SK-N-SH (cell line): Measurements from ENCODE around the gene DCP2. TPM values are rescaled to one million over a fixed set of nuclear protein-coding genes. Genes with fewer than 3 reads are reported as not detected.
A peak's percentile ranks its signal among the peaks of the same experiment; 100 is the strongest.

ENCODE experiments used
- CTCF ChIA-PET: fragments of 300-600, 350-600 bp; formaldehyde crosslinking; extraction: SDS; loops from one replicate; lab custom pipeline; 2021; lab: Yijun Ruan, JAX
- POLR2A ChIA-PET: fragments of 350-600 bp; sonication (Branson Sonifier 250); formaldehyde crosslinking; extraction: SDS; loops from one replicate; lab custom pipeline; 2020; ENCODE audit warnings: antibody characterized with exemption, inconsistent platforms; lab: Yijun Ruan, JAX
- DNase-seq: peaks from one replicate; pipeline ENCODE4 v3.0.0; 2012
- H2AFZ ChIP-seq: fragments of 200-600 bp; sonication (generic); 2 replicates; pipeline ENCODE4 v1.8.1; 2016; ENCODE audit warnings: antibody characterized with exemption, mild to moderate bottlenecking, low read depth
- H3F3A ChIP-seq: fragments of 200-600 bp; sonication (generic); replicated peaks from 2 replicates; pipeline ENCODE3; 2016; ENCODE audit warnings: antibody characterized with exemption, mild to moderate bottlenecking; ENCODE audit not compliant: insufficient read depth
- H3K27ac ChIP-seq, 2 experiments: fragments of 200-500 bp in 1 of 2; fragments of 200-600 bp in 1 of 2; sonication (Bioruptor generic) in 1 of 2; sonication (generic), shearing (Covaris generic) in 1 of 2; 2 replicates each; pipeline versions ENCODE4 v1.5.1 to v1.6.1; 2014 to 2016; ENCODE audit warnings: low read depth in 2 of 2, inconsistent platforms in 1 of 2, low read length in 1 of 2, mild to moderate bottlenecking in 1 of 2, mixed read lengths in 1 of 2
- H3K27me3 ChIP-seq: fragments of 200-600 bp; sonication (generic), shearing (Covaris generic); 2 replicates; pipeline ENCODE4 v1.6.1; 2016; ENCODE audit warnings: mixed run types; ENCODE audit not compliant: insufficient read depth
- H3K36me3 ChIP-seq, 2 experiments: fragments of 200-500 bp in 1 of 2; fragments of 200-600 bp in 1 of 2; sonication (Bioruptor generic) in 1 of 2; sonication (generic) in 1 of 2; replicated peaks in 1 of 2; 2 replicates each; pipeline versions ENCODE3 to v1.5.1; 2014 to 2016; ENCODE audit warnings: low read length in 1 of 2, mild to moderate bottlenecking in 1 of 2; ENCODE audit not compliant: insufficient read depth in 2 of 2, control insufficient read depth in 1 of 2
- H3K4me1 ChIP-seq, 2 experiments: fragments of 200-500 bp in 1 of 2; fragments of 200-600 bp in 1 of 2; sonication (Bioruptor generic) in 1 of 2; sonication (generic), shearing (Covaris generic) in 1 of 2; 2 replicates each; pipeline versions ENCODE4 v1.5.1 to v1.6.1; 2014 to 2016; ENCODE audit warnings: low read depth in 1 of 2, low read length in 1 of 2, mixed run types in 1 of 2; ENCODE audit not compliant: insufficient read depth in 2 of 2, control insufficient read depth in 1 of 2
- H3K4me2 ChIP-seq: fragments of 200-600 bp; sonication (generic), shearing (Covaris generic); 2 replicates; pipeline ENCODE4 v1.6.1; 2017; ENCODE audit warnings: mixed run types
- H3K4me3 ChIP-seq, 2 experiments: fragments of 200-500 bp in 1 of 2; fragments of 200-600 bp in 1 of 2; sonication (Bioruptor generic) in 1 of 2; sonication (generic), shearing (Covaris generic) in 1 of 2; 2 replicates each; pipeline versions ENCODE4 v1.5.1 to v1.8.1; 2014 to 2016; ENCODE audit warnings: low read depth in 2 of 2, inconsistent platforms in 1 of 2, low read length in 1 of 2, mild to moderate bottlenecking in 1 of 2, mixed read lengths in 1 of 2, moderate library complexity in 1 of 2
- H3K79me2 ChIP-seq: fragments of 200-600 bp; sonication (generic); 2 replicates; pipeline ENCODE4 v1.8.1; 2017; ENCODE audit warnings: mild to moderate bottlenecking; ENCODE audit not compliant: insufficient read depth
- H3K9ac ChIP-seq: fragments of 200-600 bp; sonication (generic); 2 replicates; pipeline ENCODE4 v1.6.1; 2017; ENCODE audit warnings: mixed run types
- H3K9me2 ChIP-seq: fragments of 200-600 bp; sonication (generic); 2 replicates; pipeline ENCODE4 v1.6.1; 2017; ENCODE audit warnings: mixed run types
- H3K9me3 ChIP-seq: fragments of 200-600 bp; sonication (generic); 2 replicates; pipeline ENCODE4 v1.6.1; 2017; ENCODE audit warnings: mixed run types, mild to moderate bottlenecking, moderate library complexity
- H4K20me1 ChIP-seq: fragments of 200-600 bp; sonication (generic); 2 replicates; pipeline ENCODE4 v1.6.1; 2017; ENCODE audit warnings: mild to moderate bottlenecking, mixed run types; ENCODE audit not compliant: insufficient read depth
- FOSL2 ChIP-seq: IDR thresholded peaks from 2 replicates; pipeline ENCODE4 v1.4.0; 2012; ENCODE audit warnings: low read depth, mild to moderate bottlenecking, moderate library complexity, borderline replicate concordance
- GATA2 ChIP-seq: sonication (generic); formaldehyde crosslinking; IDR thresholded peaks from 2 replicates; pipeline ENCODE4 v1.5.0; 2020; ENCODE audit warnings: mild to moderate bottlenecking, missing genetic modification reagents
- MXI1 ChIP-seq: IDR thresholded peaks from 2 replicates; pipeline ENCODE4 v1.6.1; 2012; ENCODE audit warnings: mild to moderate bottlenecking, low read depth, low read length, improper control_type of control experiment
- NFIC ChIP-seq: IDR thresholded peaks from 2 replicates; pipeline ENCODE4 v1.4.0; 2012; ENCODE audit warnings: borderline replicate concordance
- NRF1 ChIP-seq: IDR thresholded peaks from 2 replicates; pipeline ENCODE4 v1.6.1; 2012; ENCODE audit warnings: low read depth, mild to moderate bottlenecking, low read length
- RAD21 ChIP-seq: IDR thresholded peaks from 2 replicates; pipeline ENCODE4 v1.6.1; 2012; ENCODE audit warnings: mild to moderate bottlenecking, low read length
- RCOR1 ChIP-seq: fragments of 150-350 bp; IDR thresholded peaks from 2 replicates; pipeline ENCODE4 v1.6.1; 2017; ENCODE audit warnings: antibody characterized with exemption, low read length
- RXRA ChIP-seq: IDR thresholded peaks from 2 replicates; pipeline ENCODE4 v1.4.0; 2012; ENCODE audit warnings: low read depth, mild to moderate bottlenecking, borderline replicate concordance
- TEAD4 ChIP-seq: IDR thresholded peaks from 2 replicates; pipeline ENCODE4 v1.4.0; 2012; ENCODE audit warnings: mild to moderate bottlenecking, borderline replicate concordance; ENCODE audit not compliant: insufficient read depth
- WGBS: methylation state at CpG from one replicate; pipeline ENCODE4 v1.1.6; 2017; ENCODE audit warnings: low lambda C conversion rate; 5-methylcytosine and 5-hydroxymethylcytosine counted together
- polyA plus RNA-seq, 3 experiments: library from polyadenylated mRNA; depleted of rRNA; stranded (reverse); fragments of >200 nt; gene quantifications; 2 replicates each; pipeline ENCODE4 v1.2.3, GENCODE V29; 2012
- TF ChIP-seq, protein P1 (sequence below): fragments of 150-350 bp; IDR thresholded peaks from 2 replicates; pipeline ENCODE4 v1.6.1; 2016; ENCODE audit warnings: mild to moderate bottlenecking, low read depth, low read length
- TF ChIP-seq, protein P2 (sequence below): fragments of 200-600 bp; sonication (generic); IDR thresholded peaks from 2 replicates; pipeline ENCODE4 v1.6.1; 2017; ENCODE audit warnings: antibody characterized with exemption, mild to moderate bottlenecking, moderate library complexity
- TF ChIP-seq, protein P3 (sequence below): IDR thresholded peaks from 2 replicates; pipeline ENCODE4 v1.4.0; 2012; ENCODE audit warnings: low read depth
- TF ChIP-seq, protein P4 (sequence below): IDR thresholded peaks from 2 replicates; pipeline ENCODE4 v1.6.1; 2012; ENCODE audit warnings: mild to moderate bottlenecking, low read depth, low read length, moderate library complexity

The DCP2 gene
- polyA plus RNA-seq, 1 of the 3 experiments (the other 2 are of a cell fraction): 6.0 TPM

DNA sequence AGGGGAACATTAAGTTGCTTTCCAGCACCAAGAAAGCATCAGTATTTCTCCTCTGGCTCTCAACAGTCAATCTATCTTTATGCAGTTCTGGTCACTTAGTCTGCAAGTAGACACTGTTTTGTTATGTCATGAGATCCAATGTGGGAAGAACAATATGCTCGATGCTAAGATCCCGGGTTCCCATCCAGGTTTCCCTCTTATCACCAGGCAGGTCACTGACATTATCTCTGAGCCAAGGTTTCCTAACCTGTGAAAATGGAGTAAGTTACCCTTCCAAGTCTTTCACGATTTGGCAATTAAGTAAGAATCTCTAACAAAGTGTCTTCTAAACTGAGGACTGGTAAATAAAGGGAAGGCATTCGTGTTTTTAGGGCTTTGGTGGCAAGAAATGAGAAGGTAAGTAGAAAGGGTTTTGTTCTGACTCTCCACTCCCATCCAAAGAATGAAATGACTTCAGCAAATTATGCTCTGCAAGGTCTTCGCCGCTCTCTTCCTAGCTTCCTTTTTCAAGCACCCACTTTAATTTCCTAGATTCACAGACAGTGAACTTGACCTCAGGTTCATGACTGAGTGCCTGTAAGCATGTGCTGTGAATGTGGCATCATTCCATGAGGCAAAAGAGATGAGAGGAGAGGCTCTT is 86.4 kb downstream of the DCP2 start:
- no peaks in the 10 kb centered on the region for H3K27me3 ChIP-seq
- no peaks in the 10 kb centered on the region for H3K79me2 ChIP-seq
- peak overlapping the region in 1 of 2 experiments; percentile 76; a peak in 2 of 4 replicates for H3K27ac ChIP-seq
- H3K9ac ChIP-seq: no peak overlapping the region
- ChIA-PET CTCF (interaction anchor here (0.8 to 1.5 kb wide), 2 partner anchors 9 to 21 kb away, joined by 3 to 4 read pairs; no protein-coding TSS in a partner anchor), POLR2A (no interaction called here)
- H2AFZ ChIP-seq: peak overlapping the region; percentile 8; the same call in 1 of the 2 replicates
- no peak for TF ChIP-seq NFIC
- no peak for TF ChIP-seq RXRA
- TF ChIP-seq, protein P1, sequence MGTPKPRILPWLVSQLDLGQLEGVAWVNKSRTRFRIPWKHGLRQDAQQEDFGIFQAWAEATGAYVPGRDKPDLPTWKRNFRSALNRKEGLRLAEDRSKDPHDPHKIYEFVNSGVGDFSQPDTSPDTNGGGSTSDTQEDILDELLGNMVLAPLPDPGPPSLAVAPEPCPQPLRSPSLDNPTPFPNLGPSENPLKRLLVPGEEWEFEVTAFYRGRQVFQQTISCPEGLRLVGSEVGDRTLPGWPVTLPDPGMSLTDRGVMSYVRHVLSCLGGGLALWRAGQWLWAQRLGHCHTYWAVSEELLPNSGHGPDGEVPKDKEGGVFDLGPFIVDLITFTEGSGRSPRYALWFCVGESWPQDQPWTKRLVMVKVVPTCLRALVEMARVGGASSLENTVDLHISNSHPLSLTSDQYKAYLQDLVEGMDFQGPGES: no peak
- no peak for TF ChIP-seq TEAD4
- no peaks in the 10 kb centered on the region for H3K9me2 ChIP-seq
- H3K4me1 ChIP-seq: peaks cover 18 to 58% of the 10 kb centered on the region in 2 experiments
- H3K9me3 ChIP-seq: no peaks in the 10 kb centered on the region
- no peaks in the 10 kb centered on the region for H3K36me3 ChIP-seq
- H4K20me1 ChIP-seq: no peaks in the 10 kb centered on the region
- H3K4me2 ChIP-seq: peak overlapping the region; percentile 27
- 89% methylated on average over 6 of the region's 6 CpGs for WGBS
- H3K4me3 ChIP-seq: no peak overlapping the region
- no peak for DNase-seq
- H3F3A ChIP-seq: no peaks in the 10 kb centered on the region

DNA sequence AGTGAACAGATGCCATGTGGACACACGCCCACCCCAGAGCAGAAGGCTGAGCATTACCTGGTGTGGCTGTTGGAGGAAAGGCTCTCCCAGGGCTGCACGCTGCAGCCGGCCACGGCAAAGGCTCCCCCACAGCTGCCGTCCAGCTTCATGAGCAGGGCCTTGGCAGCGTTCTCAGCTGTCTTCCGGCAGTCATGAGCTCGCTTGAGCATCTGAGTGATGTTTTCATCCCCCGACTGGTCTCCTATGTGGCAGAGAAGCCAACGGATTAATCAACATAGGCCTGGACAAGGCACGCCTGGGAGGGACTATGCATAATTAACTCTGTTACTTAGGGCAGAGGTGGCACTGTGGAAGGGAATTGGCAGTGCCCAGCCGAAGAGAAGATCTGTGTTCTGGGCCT is 87.3 kb downstream of the DCP2 start:
- no peaks in the 10 kb centered on the region for H3K9me3 ChIP-seq
- H3F3A ChIP-seq: no peaks in the 10 kb centered on the region
- no peak for DNase-seq
- ChIA-PET POLR2A (no interaction called here), CTCF (interaction anchor here (1.5 kb wide), 1 partner anchor 20 kb away, joined by 4 read pairs; no protein-coding TSS in a partner anchor)
- no peaks in the 10 kb centered on the region for H3K79me2 ChIP-seq
- H3K36me3 ChIP-seq: no peaks in the 10 kb centered on the region
- H2AFZ ChIP-seq: no peak overlapping the region
- H3K27ac ChIP-seq: no peak overlapping the region; a peak in 1 of 4 replicates
- no peak overlapping the region for H3K4me3 ChIP-seq
- H3K9me2 ChIP-seq: no peaks in the 10 kb centered on the region
- no peak overlapping the region for H3K4me2 ChIP-seq
- H3K4me1 ChIP-seq: peaks cover 16 to 49% of the 10 kb centered on the region in 2 experiments
- H4K20me1 ChIP-seq: no peaks in the 10 kb centered on the region
- TF ChIP-seq, protein P2, sequence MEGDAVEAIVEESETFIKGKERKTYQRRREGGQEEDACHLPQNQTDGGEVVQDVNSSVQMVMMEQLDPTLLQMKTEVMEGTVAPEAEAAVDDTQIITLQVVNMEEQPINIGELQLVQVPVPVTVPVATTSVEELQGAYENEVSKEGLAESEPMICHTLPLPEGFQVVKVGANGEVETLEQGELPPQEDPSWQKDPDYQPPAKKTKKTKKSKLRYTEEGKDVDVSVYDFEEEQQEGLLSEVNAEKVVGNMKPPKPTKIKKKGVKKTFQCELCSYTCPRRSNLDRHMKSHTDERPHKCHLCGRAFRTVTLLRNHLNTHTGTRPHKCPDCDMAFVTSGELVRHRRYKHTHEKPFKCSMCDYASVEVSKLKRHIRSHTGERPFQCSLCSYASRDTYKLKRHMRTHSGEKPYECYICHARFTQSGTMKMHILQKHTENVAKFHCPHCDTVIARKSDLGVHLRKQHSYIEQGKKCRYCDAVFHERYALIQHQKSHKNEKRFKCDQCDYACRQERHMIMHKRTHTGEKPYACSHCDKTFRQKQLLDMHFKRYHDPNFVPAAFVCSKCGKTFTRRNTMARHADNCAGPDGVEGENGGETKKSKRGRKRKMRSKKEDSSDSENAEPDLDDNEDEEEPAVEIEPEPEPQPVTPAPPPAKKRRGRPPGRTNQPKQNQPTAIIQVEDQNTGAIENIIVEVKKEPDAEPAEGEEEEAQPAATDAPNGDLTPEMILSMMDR: no peak
- no peak for TF ChIP-seq TEAD4
- no peak for TF ChIP-seq FOSL2
- TF ChIP-seq GATA2 (CRISPR knock-in tag): no peak
- TF ChIP-seq MXI1: no peak
- TF ChIP-seq, protein P3, sequence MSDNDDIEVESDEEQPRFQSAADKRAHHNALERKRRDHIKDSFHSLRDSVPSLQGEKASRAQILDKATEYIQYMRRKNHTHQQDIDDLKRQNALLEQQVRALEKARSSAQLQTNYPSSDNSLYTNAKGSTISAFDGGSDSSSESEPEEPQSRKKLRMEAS: no peak
- no peak for TF ChIP-seq RAD21
- TF ChIP-seq, protein P4, sequence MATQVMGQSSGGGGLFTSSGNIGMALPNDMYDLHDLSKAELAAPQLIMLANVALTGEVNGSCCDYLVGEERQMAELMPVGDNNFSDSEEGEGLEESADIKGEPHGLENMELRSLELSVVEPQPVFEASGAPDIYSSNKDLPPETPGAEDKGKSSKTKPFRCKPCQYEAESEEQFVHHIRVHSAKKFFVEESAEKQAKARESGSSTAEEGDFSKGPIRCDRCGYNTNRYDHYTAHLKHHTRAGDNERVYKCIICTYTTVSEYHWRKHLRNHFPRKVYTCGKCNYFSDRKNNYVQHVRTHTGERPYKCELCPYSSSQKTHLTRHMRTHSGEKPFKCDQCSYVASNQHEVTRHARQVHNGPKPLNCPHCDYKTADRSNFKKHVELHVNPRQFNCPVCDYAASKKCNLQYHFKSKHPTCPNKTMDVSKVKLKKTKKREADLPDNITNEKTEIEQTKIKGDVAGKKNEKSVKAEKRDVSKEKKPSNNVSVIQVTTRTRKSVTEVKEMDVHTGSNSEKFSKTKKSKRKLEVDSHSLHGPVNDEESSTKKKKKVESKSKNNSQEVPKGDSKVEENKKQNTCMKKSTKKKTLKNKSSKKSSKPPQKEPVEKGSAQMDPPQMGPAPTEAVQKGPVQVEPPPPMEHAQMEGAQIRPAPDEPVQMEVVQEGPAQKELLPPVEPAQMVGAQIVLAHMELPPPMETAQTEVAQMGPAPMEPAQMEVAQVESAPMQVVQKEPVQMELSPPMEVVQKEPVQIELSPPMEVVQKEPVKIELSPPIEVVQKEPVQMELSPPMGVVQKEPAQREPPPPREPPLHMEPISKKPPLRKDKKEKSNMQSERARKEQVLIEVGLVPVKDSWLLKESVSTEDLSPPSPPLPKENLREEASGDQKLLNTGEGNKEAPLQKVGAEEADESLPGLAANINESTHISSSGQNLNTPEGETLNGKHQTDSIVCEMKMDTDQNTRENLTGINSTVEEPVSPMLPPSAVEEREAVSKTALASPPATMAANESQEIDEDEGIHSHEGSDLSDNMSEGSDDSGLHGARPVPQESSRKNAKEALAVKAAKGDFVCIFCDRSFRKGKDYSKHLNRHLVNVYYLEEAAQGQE: no peak
- TF ChIP-seq RCOR1: no peak
- no peak for TF ChIP-seq NRF1
- no peaks in the 10 kb centered on the region for H3K27me3 ChIP-seq
- no peak overlapping the region for H3K9ac ChIP-seq
- 69% methylated on average over 12 of the region's 12 CpGs for WGBS
